ENCODE results near the gene CCPG1. TPM values are rescaled to one million over a fixed set of nuclear protein-coding genes. Genes with fewer than 3 reads are reported as not detected.
"Not testable (repeated sequence)": the region's sequence is repeated elsewhere in the genome, so short reads cannot be mapped to it uniquely, and the experiment has no call there.

CCPG1 gene
- total RNA-seq, 1 experiment from 2014 or later: 27.5 TPM

DNA sequence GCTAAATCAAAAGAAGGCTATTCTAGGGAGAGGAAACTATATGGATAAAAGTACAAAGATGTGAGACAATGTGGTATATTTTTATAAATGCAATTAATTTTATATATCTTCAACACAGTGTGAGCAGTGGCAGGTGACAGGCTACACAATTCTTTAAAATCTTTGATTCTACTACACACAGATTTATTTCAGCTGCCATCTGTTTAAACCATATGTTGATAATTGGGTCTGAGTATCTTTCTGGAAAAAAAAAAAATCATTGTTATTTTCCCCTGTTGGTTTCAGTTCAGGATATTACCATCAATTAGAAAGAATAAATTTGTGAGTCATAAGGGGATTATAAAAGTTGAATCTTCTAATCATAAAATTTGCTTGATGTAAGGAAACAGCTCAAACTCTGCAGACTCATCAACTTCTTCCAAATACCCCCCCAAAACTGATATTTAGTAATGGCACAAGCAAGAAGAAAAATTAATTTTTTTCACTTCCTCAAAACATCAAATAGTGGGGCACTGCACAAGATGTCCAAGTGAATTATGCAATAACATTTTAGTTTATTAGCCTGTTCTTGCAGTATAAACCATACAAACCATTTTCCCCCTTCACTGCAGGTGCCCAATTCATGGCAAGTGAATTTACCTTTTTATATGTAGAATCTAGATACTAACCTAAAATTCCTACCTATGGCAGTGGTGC, 12.2 kb upstream of the CCPG1 start:
- POLR2A ChIA-PET (ENCODE audit: low non-redundant PET): no interaction called here
- BruUV-seq (replicated peaks): no TSS peak
- no peak for DNase-seq (ENCODE audit: low spot score)
- Histone ChIP-seq H3K27ac (ENCODE audit: low read depth, low read length, poor library complexity, severe bottlenecking) (no peak overlapping the region), H3K4me1 (ENCODE audit: insufficient read depth, low read length, poor library complexity, severe bottlenecking) (no peaks in the 10 kb centered on the region), H3K27me3 (replicated peaks; ENCODE audit: insufficient read depth, low read depth, low read length, poor library complexity) (no peaks in the 10 kb centered on the region), H3K4me3 (ENCODE audit: low read depth, low read length, poor library complexity, severe bottlenecking) (no peak overlapping the region), H3K36me3 (ENCODE audit: insufficient read depth, low read length, poor library complexity, severe bottlenecking) (no peaks in the 10 kb centered on the region), H3K9me3 (ENCODE audit: low read depth, low read length, poor library complexity, severe bottlenecking) (no peaks in the 10 kb centered on the region)
- intact Hi-C loops (cut with micrococcal nuclease; ENCODE audit: unreplicated experiment): no loop called here
- TF ChIP-seq EZH2 (IDR thresholded peaks at IDR 0.05; ENCODE audit: borderline replicate concordance, low read depth, low read length, poor library complexity, severe bottlenecking): no peak
- TF ChIP-seq, protein P1, sequence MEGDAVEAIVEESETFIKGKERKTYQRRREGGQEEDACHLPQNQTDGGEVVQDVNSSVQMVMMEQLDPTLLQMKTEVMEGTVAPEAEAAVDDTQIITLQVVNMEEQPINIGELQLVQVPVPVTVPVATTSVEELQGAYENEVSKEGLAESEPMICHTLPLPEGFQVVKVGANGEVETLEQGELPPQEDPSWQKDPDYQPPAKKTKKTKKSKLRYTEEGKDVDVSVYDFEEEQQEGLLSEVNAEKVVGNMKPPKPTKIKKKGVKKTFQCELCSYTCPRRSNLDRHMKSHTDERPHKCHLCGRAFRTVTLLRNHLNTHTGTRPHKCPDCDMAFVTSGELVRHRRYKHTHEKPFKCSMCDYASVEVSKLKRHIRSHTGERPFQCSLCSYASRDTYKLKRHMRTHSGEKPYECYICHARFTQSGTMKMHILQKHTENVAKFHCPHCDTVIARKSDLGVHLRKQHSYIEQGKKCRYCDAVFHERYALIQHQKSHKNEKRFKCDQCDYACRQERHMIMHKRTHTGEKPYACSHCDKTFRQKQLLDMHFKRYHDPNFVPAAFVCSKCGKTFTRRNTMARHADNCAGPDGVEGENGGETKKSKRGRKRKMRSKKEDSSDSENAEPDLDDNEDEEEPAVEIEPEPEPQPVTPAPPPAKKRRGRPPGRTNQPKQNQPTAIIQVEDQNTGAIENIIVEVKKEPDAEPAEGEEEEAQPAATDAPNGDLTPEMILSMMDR (conservative IDR thresholded peaks at IDR 0.05; ENCODE audit: low read depth, low read length): no peak
- CTCF ChIA-PET: no interaction called here

DNA sequence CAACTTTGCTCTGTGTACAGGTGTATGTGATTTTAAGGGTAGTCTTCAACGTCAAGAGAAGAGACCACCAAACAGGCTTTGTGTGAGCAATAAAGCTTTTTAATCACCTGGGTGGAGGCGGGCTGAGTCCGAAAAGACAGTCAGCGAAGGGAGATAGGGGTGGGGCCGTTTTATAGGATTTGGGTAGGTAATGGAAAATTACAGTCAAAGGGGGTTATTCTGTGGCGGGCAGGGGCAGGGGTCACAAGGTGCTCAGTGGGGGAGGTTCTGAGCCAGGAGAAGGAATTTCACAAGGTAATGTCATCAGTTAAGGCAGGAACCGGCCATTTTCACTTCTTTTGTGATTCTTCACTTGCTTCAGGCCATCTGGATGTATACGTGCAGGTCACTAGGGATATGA, 9.5 kb upstream of the CCPG1 start:
- H3K9me3 ChIP-seq (ENCODE audit: low read depth, low read length, poor library complexity, severe bottlenecking); H3K27me3 ChIP-seq (replicated peaks; ENCODE audit: insufficient read depth, low read depth, low read length, poor library complexity); intact Hi-C loops (cut with micrococcal nuclease; ENCODE audit: unreplicated experiment); H3K4me3 ChIP-seq (ENCODE audit: low read depth, low read length, poor library complexity, severe bottlenecking); H3K36me3 ChIP-seq (ENCODE audit: insufficient read depth, low read length, poor library complexity, severe bottlenecking); H3K4me1 ChIP-seq (ENCODE audit: insufficient read depth, low read length, poor library complexity, severe bottlenecking); DNase-seq (ENCODE audit: low spot score); CTCF ChIA-PET; POLR2A ChIA-PET (ENCODE audit: low non-redundant PET); BruUV-seq (replicated peaks); H3K27ac ChIP-seq (ENCODE audit: low read depth, low read length, poor library complexity, severe bottlenecking): not testable (repeated sequence)

DNA sequence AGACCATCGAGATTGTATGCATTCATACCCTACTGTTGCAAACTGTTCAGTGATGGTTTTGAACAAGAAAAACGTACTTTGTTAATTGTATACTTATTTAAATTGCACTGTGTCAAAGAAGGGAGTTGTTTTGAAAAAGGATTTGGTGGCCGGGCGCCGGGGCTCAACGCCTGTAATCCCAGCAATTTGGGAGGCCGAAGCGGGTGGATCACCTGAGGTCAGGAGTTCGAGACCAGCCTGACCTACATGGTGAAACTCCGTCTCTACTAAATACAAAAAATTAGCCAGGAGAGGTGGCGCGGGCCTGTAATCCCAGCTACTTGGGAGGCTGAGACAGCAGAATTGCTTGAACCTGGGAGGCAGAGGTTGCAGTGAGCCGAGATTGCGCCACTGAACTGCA, 817 bp upstream of the CCPG1 start:
- H3K27ac ChIP-seq (ENCODE audit: low read depth, low read length, poor library complexity, severe bottlenecking): peak overlapping the region; percentile 52
- POLR2A ChIA-PET (ENCODE audit: low non-redundant PET): interaction anchor here (0.6 kb wide), 2 partner anchors 13 to 50 kb away, joined by 3 to 6 read pairs; no protein-coding TSS in a partner anchor
- not testable (repeated sequence) for BruUV-seq (replicated peaks)

DNA sequence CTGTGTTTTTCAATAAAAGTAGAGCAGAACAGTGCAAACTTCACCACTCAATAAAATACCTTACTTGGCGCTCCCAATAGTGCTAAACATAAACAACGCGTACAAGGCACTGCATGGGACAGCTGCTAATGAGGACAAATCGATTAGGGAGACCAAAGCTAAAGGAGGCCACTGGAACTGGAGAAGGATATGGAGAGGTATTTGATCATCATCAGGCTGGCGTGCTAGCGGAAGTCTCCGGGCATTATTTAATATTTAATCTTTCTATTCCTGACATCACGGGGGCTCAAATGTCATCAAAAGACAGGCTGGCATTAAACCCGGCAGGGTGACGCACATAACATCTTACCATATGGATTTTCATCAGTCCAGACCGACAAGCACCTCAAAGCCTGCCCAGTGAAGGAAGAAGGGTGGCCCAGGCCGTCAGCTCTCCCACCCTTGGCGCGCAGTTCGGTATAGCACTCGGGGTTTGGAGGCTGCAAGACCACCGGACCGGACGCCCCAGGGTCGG, 604 bp downstream of the CCPG1 start:
- intact Hi-C loops (cut with micrococcal nuclease; ENCODE audit: unreplicated experiment): loop anchor here (5.0 kb wide), 1 partner anchor 75 kb away; no protein-coding TSS in a partner anchor
- Histone ChIP-seq H3K9me3 (ENCODE audit: low read depth, low read length, poor library complexity, severe bottlenecking) (no peaks in the 10 kb centered on the region), H3K36me3 (ENCODE audit: insufficient read depth, low read length, poor library complexity, severe bottlenecking) (no peaks in the 10 kb centered on the region), H3K4me1 (ENCODE audit: insufficient read depth, low read length, poor library complexity, severe bottlenecking) (peaks cover 21% of the 10 kb centered on the region), H3K27me3 (replicated peaks; ENCODE audit: insufficient read depth, low read depth, low read length, poor library complexity) (no peaks in the 10 kb centered on the region), H3K4me3 (ENCODE audit: low read depth, low read length, poor library complexity, severe bottlenecking) (peak overlapping the region; percentile 82), H3K27ac (ENCODE audit: low read depth, low read length, poor library complexity, severe bottlenecking) (peak overlapping the region; percentile 69)
- TF ChIP-seq, protein P1 (conservative IDR thresholded peaks at IDR 0.05; ENCODE audit: low read depth, low read length): no peak
- no peak for TF ChIP-seq EZH2 (IDR thresholded peaks at IDR 0.05; ENCODE audit: borderline replicate concordance, low read depth, low read length, poor library complexity, severe bottlenecking)
- ChIA-PET POLR2A (ENCODE audit: low non-redundant PET) (no interaction called here), CTCF (interaction anchor here (1.3 to 1.8 kb wide), 2 partner anchors 28 to 88 kb away, joined by 4 to 5 read pairs; partner anchors contain the start of genes PIGB and PIGBOS1)
- TSS peak; percentile 72 for BruUV-seq (replicated peaks)
- DNase-seq (ENCODE audit: low spot score): no peak

More for the DNA sequence above, 817 bp upstream of the CCPG1 start:
- not testable (repeated sequence) for H3K4me1 ChIP-seq (ENCODE audit: insufficient read depth, low read length, poor library complexity, severe bottlenecking); H3K9me3 ChIP-seq (ENCODE audit: low read depth, low read length, poor library complexity, severe bottlenecking); H3K27me3 ChIP-seq (replicated peaks; ENCODE audit: insufficient read depth, low read depth, low read length, poor library complexity); H3K36me3 ChIP-seq (ENCODE audit: insufficient read depth, low read length, poor library complexity, severe bottlenecking); DNase-seq (ENCODE audit: low spot score)
- CTCF ChIA-PET: interaction anchor here (0.5 to 1.3 kb wide), 3 partner anchors 31 to 192 kb away, joined by 4 to 6 read pairs (median 5); partner anchors contain the start of genes PIGB and PIGBOS1
- intact Hi-C loops (cut with micrococcal nuclease; ENCODE audit: unreplicated experiment): loop anchor here (5.0 kb wide), 1 partner anchor 77 kb away; no protein-coding TSS in a partner anchor
- peak overlapping the region; percentile 82 for H3K4me3 ChIP-seq (ENCODE audit: low read depth, low read length, poor library complexity, severe bottlenecking)
